Activated CD4-positive, alpha-beta T cell treated with anti-CD3 and anti-CD28 coated beads for 24 hours (primary cell): Measurements from ENCODE around the gene TRAF3IP3.
"Not testable (repeated sequence)": the region's sequence is repeated elsewhere in the genome, so short reads cannot be mapped to it uniquely, and the experiment has no call there.

Source experiments
- DNase-seq, 2 donors: peaks; one replicate each; pipeline ENCODE4 v3.0.0-alpha.2; 2020; ENCODE audit warnings: low read depth in 2 of 2

The TRAF3IP3 gene

GRCh38 chr1:209768354-209768774, 12.5 kb downstream of the TRAF3IP3 start:
- DNase-seq = peak; percentile 69 to 71

- DNase-seq = peak; percentile 60 to 61
Observed at GRCh38 chr1:209769171-209769904, 13.5 kb downstream of the TRAF3IP3 start.

DNA sequence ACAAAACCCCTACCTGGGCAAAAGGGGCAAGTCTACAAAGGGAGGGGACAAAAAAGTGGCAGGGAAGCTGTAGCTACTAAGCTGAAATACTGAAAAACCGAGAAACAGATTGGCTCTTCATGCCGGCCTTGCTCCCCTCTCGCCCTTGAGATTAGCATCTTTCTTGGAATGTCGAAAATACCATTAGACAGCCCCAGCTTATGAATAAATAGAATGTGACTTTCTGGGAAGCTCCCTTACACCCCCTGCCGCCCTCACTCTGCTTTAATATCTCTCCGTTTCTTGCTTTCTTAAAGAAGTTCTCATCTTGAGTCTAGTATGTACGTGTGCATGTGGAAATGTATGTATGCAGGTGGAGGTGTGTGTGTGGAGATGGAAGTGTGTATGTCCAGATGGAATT, 14.1 kb downstream of the TRAF3IP3 start:
- DNase-seq = no peak

GRCh38 chr1:209770636-209771415, 15.0 kb downstream of the TRAF3IP3 start:
- no peak for DNase-seq

DNA sequence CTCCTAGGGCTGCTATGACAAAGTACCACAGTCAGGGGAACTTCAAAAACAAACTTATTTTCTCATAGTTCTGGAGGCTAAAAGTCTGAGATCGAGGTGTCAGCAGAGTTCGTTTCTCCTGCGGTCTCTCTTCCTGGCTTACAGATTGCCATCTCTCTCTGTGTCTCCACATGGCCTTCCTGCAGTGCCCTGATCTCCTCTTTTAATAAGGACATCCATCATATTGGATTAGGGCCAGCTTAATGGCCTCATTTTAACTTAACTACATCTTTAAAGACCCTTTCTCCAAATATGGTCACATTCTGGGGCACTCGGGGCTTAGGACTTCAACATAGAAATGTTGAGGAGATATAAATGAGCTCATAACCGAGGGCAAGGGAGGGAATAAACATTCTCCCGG, 16.3 kb downstream of the TRAF3IP3 start:
- DNase-seq = no peak

DNA sequence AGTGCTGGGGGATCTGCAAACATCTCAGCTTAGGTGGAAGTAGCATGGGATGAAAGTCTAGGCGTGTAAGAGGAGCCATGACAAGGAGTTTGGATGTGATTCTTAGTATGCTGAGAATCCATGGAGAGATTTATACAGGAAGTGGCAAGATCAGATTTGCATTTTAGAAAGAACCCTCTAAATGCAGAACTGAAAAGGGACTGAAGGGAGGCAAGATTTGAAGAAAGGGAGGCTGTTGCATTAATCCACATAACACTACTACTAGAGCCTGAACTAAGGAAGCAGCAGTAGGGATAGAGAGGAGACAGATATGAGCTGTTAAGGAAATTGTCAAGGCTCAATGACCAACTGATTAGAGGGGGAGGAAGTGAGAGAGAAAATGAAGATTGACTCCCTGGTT, 18.7 kb downstream of the TRAF3IP3 start:
- no peak for DNase-seq

DNA sequence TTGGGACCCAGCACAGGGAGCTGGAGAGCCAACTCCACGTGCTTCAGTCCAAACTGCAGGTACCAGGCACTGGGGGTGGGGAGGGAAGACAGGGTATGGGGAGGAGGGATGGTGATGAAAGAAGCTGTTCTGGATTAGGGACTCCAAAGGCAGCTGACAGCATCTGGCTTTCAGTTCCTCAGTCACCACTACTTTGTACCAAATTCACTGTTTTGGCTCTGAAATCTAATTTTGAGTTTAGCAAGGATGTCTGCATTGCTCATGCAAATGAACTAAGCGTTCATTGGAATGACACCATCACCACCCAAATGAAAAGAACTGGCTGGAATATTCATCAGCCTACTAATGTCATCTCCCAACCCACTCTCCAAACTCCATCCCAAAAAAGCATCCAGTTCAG, 19.8 kb downstream of the TRAF3IP3 start:
- DNase-seq = no peak

DNA sequence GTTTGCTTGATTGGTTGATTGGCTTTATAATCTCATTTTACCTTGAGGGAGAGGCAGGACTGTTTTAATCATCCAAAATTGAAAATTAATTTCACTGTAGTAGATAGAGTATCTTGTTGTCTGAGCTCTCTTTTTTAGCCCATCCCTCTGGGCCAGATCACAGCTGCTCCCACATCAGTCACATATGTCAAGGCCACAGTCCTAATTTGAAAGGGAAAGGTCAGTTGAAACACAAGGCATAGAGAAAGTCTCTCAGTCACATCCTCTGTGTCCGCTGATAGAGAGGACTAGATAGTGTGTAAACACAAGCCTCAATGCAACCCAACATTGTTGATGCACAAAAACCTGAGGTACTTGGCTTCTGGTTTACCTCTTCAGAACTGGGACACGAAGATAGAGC, 21.7 kb downstream of the TRAF3IP3 start:
- no peak for DNase-seq

DNA sequence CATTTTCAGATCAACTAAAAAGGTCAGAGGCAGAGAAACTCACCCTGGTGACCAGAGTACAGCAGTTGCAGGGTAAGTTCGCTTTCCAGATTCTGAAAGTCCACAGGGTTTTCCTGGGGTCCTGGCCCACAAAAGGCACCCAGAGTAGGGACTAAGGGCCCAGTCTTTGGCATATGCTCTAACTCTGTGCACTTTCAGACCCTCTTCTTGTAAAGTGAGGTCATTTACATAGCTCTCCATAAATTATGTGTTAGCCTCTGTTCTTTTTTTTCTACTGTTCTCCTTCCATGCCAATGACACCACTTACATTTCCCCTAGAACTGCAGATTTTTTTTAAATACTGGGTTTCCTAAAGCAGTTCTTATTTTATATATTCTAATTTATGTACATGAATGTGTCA, 22.2 kb downstream of the TRAF3IP3 start:
- DNase-seq = no peak

DNA sequence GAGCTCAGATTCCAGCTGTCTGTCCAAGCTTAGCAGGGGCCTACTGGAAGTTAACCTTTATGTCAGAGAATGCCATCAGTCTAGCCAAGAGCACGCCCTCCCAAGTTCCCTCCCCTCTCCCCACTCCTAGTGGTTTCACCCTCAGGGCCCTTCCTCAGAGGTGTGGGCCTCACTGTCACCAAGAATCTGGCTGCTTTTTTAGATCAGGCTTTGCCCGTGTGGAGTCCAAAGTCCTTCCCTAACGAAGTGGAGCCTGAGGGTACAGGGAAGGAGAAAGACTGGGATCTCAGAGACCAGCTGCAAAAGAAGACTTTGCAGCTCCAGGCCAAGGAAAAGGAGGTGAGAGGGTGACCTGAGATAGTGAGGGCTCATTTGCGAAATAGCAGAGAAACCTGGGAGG, 24.4 kb downstream of the TRAF3IP3 start:
- no peak for DNase-seq

DNA sequence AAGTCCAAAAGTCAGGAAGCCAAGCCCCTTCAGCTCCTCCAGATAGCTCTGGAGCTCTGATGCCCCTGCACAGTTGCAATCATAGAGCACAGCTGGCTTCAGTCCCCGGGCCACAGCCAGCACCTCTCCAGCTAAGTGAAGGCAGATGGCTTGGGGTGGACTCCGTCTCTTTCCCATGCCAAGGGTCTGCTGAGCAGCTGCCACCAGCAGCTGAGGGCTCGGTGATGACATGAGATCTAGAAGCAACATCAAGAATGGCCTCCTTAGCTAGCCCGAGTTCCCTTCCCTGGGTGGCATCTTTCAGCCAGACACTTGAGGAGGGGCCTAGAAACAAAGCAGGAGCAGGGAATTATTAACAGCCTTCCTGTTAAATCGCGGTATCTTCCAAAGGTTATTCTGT, 27.5 kb downstream of the TRAF3IP3 start:
- DNase-seq = no peak

GRCh38 chr1:209784265-209785169, 28.7 kb downstream of the TRAF3IP3 start, which contains the start of gene C1orf74:
C1orf74 (minus strand) TSS chr1:209784559; CDS start chr1:209783634, 925 bp downstream.
- DNase-seq = peak; percentile 98 to 99

GRCh38 chr1:209785592-209785991, 29.7 kb downstream of the TRAF3IP3 start:
- DNase-seq = no peak

GRCh38 chr1:209786146-209786545, 30.3 kb downstream of the TRAF3IP3 start:
- no peak for DNase-seq

- no peak for DNase-seq
Observed at GRCh38 chr1:209787551-209787950, 31.7 kb downstream of the TRAF3IP3 start.

- DNase-seq = no peak
Observed at GRCh38 chr1:209789245-209789644, 33.4 kb downstream of the TRAF3IP3 start.

DNA sequence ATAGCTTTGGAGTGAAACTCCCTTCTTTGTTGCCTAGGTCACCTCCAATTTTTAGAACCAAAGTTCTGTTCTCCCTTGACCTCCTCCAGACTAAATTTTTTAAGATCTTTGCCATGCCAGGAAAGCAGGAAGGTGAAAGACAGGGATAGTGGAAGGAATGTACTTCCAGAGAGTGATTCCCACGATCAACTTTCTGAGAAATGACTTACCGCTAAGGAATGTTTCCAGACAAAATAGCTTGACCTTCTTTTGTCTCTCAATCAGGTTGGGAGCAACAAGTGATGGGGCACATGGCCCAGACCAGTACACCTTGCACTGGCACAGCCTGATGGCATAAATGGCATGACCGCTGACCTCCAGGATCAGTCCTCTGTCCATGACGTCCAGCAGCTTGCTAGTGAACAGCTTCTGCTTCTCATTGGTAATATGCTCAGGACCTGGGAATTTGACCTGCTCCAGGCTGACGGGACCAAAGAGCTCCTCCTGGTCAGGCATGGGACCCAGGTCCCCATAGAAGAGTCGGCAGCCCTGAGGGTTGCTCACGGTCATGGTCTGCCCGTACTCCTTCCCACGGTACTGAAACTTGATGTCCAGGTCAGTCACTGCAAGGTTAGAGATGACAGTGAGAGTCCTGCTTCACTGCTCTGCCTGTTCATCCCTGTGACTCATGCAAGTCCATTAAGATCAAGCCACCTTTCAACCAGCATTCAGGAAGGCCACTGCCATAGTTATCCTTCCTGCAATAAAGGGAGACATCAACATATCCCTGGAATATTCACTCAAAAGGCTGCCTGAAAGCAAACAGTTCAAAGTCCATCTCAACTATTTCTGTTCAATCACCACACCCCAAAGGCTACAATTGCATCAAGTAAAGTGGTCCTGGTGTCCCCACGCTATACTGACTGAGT, 34.7 kb downstream of the TRAF3IP3 start:
- no peak for DNase-seq

DNA sequence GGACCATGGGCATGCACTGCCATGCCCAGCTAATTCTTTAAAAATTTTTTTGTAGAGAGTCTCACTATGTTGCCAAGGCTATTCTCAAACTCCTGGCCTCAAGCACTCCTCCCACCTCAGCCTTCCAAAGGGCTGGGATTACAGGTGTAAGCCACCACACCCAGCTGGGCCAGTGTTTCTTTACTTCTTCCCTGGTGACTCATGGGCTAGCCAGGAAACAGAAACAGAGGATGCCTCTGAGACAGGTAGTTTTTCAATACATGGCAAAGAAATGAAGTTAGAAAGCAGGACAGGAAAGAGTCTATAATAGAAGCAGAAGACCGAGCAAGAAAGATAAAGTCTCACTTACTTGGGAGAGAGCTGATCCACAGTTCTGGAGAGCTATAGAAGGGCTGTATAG, 36.1 kb downstream of the TRAF3IP3 start:
- no peak for DNase-seq

GRCh38 chr1:209793711-209794110, 37.9 kb downstream of the TRAF3IP3 start:
- not testable (repeated sequence) for DNase-seq

- no peak for DNase-seq
Observed at GRCh38 chr1:209797978-209798639, 42.3 kb downstream of the TRAF3IP3 start.
